ENCODE data around the gene SLC4A3. TPM values are rescaled to one million over a fixed set of nuclear protein-coding genes. Genes with fewer than 3 reads are reported as not detected.
"Not testable (repeated sequence)": the region's sequence is repeated elsewhere in the genome, so short reads cannot be mapped to it uniquely, and the experiment has no call there.

Gene SLC4A3
- total RNA-seq, 1 donor from 2014 or later: 32.1 TPM

DNA sequence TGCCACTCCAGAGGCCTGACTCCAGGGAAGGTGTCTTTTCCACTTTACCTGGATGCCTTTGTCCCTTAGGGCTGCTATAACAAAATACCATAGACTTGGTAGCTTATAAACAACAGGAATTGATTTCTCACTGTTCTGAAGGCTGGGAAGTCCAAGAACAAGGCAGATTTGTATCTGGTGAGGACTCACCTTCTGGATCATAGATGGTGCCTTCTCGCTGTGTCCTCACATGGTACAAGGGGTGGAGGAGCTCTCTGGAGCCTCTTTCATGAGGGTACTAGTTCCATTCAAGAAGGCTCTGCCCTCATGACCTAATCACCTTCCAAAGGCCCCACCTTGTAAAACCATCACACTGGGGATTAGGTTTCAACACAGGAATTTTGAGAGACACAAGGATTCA is 52.1 kb downstream of the SLC4A3 start:
- DNase-seq: no peak

DNA sequence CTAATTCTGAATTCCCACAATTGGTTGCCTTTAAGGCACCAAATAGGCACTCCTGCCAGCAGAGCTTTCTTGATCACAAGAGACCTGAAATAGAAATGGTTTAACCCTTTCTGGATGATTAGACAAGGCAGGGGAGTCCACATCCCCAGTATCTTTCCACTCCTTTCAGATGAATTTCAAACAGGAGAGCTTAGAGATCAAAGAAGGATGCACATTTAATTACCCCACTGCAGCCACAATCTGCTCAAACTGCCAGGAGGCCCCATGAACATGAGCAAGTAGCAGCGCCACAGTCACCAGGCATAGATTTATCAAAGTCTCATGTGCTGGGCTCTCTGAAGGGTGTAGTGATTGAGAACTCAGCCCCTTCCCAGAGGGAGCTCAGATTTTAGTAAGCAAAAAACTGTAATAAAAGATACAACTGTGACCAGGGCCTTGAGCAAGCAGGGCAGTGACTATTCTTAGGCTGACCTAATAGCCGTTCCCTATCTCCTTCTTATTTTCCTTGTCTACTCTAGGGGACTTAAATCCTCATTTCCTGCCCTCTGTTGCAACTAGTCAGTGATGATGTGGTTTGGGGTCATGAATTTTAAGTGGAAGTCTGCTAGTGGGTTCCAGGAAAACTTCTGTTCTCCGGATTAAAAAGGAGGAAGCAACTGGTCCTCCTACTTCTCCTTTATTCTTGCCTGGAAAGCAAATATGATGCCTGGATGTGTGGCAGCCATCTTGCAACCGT is 53.7 kb downstream of the SLC4A3 start:
- no peak for DNase-seq

DNA sequence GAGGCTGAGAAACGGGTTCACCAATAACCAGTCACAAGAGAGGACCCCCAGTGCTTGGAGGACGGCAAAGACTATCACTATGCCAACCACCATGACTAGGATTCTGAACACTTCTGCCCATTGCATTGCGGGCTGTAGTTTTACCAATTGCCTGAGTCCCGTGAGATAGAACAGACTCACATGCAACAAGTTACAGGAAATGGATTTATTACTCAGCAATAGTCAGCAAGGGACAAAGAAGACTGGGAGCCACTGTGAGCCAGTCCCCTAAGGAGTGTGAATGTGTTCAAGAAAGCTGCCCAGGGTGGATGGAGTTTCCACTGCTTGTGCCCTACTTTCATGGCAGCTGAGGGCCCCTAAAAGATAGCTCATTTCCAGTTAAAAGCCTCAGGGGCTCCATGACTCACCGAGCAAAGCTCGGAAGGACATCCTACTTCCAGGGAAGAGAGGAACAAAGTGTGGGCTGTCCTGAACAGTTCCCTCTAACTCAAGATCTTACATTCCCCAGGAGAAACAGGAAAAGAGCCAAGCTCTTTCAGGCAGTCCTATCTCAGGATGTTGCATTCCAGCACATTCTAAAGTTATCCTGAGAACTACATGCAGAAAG is 54.4 kb downstream of the SLC4A3 start:
- DNase-seq: no peak

DNA sequence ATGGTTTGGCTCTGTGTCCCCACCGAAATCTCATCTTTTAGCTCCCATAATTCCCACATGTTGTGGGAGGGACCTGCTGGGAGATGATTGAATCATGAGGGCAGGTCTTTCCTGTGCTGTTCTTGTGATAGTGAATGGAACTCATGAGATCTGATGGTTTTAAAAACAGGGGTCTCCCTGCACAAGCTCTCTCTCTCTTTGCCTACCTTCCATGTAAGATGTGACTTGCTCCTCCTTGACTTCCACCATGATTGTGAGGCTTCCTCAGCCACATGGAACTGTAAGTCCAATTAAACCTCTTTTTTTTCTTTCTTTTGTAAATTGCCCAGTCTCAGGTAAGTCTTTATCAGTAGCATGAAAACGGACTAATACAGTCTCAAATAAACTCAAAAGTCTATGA is 56.0 kb downstream of the SLC4A3 start:
- not testable (repeated sequence) for DNase-seq

DNA sequence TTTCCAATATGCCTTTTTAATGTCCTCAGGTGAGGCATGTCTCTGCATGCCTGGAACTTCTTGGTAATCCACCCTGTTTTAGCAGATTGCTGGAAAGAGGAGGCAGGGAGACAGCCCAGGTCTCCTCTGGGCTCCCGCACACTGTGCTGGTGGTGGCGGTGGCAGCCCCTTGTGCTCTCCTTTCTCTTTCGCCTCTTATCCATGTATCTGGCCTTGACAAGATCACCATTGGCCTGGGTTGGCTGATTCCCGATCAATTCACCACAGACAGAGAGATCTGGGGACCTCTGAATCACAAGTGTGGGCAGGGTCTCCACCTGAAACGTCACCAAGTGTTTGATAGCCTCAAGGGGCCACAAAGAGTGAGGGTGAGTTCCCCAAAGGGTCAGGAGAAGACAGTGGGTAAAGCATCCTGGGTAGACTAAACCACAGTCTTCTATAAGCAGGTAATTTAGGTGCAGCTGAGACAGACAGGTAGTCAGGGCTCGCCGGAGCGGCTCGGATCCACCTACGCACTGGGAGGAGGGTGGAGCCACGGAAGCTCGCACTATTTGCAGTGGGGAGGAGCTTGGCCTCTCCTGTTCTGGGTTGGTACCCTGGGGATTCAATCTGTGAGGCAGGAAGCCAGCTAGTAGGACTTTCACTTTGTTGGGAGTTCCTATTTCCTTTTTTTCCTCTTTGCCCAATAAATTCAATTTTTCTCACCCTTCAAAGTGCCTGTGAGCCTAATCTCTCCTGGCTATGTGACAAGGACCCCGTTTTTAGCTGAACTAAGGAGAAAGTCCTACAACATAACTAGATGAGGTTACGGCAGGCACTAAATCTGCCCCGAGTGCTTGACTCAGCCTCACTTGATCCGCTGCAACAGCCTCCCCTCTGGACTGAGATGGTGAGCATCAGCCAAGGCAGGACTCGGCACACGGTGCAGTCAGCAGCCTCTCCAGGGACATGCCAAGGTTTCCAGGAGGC is 57.6 kb downstream of the SLC4A3 start:
- DNase-seq: no peak

DNA sequence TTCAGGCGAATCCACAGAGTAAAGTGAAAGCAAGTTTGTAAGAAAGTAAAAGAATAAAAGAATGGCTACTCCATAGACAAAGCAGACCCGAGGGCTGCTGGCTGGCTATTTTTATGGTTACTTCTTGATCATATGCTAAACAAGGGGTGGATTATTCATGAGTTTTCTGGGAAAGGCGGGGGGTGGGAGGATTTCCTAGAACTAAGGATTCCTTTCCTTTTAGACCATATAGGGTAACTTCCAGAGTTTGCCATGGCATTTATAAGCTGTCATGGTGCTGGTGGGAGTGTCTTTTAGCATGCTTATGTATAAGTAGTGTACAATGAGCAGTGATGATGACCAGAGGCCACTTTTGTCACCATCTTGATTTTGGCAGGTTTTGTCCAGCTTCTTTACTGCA is 59.8 kb downstream of the SLC4A3 start:
- no peak for DNase-seq

DNA sequence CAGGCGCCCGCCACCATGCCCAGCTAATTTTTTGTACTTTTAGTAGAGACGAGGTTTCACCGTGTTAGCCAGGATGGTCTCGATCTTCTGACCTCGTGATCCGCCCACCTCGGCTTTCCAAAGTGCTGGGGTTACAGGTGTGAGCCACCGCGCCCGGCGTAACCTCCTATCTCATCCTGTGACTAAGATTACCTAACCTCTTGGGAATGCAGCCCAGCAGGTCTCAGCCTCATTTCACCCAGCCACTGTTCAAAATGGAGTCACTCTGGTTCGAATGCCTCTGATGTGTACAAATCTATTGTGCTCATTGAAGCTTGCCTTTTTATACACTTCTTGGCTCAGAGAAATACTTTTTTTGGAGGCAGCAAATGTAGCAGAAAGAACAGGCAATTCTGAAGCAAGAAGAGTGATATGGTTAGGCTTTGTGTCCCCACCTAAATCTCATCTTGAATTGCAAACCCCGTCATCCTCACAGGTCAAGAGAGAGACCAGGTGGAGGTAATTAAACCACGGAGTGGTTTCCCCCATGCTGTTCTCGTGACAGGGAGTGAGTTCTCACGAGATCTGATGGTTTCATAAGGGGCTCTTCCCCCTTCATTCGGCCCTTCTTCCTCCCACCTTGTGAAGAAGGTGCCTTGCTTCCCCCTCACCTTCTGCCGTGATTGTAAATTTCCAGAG is 60.6 kb downstream of the SLC4A3 start:
- no peak for DNase-seq

DNA sequence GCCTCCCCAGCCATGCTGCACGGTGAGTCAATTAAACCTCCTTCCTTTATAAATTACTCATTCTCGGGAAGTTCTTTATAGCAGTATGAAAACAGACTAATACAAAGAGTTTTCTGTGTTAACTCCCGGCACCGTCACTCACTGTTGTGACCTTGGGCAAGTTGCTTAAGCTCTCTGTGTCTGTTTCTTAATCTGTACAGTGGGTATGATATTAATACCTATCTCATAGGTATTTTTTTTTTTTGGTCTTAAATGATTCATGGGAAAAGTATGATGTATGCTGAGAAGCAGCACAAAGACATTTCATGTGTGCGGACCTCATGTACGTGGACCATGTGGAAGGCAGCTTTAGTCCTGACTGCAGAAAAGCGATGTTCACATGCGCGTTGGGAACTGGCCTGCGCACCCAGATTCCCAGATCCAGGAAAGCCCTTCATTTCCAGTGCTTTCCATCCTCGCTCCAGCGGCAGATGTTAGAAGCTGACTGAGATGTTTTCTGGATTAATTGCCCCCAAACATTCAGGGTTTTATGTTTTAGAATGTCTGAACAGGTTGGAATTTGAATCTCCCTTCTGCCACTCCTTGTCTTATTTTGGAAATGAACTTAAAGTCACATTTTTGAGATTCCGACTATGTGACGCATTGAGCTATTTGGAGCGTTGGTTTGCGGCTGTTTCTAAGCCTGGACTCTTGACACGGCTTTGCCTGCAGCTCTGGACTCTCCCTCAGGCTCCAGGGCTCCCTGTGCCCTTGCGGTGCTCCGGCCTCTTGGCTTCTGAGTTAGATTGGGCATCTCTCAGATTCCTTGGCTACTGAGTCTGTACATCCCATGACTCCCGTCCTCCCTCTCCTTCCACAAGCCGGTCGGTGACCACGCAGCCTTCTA is 61.4 kb downstream of the SLC4A3 start:
- no peak for DNase-seq

DNA sequence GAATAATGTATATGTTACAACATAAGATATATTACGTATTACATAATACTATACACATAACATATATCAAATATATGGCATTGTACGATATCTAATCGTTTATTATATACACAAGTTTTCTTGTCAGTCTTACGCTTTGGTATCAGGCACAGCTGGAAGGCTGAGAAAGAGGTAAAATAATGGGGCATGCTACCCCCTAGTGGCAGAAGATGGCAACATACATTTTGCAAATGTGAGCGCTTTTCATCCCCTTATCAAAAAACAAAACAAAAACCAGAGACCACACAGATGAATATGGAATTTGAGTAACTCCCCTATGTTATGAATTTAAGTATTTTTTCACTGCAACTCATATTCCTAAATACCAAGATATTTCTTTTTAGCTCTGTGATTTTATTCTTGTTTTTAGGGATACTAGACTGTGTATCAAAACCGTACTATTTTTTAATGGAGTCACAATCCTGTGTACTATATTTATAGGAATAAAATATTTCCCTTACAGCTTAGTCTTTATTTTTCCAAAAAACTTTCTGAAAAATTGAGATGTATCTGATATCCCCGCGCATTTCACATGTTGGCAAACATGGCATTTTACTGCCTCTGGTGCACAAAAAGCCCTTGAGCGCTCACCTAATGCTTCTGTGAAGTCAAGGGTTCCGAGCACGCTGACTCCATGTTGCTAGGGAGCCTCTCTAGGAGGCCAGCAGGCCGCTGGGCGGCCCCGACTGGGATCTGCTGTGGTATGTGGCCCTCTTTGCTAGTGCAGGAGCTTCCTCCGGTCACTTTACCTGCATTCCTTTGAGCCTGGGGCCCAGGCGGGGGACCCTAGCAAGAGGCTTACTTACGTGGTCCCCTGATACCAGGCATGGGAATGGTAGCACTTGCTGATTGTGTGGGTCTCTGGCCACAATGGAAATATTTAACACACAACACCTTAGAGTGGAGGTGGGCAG is 62.5 kb downstream of the SLC4A3 start:
- no peak for DNase-seq

DNA sequence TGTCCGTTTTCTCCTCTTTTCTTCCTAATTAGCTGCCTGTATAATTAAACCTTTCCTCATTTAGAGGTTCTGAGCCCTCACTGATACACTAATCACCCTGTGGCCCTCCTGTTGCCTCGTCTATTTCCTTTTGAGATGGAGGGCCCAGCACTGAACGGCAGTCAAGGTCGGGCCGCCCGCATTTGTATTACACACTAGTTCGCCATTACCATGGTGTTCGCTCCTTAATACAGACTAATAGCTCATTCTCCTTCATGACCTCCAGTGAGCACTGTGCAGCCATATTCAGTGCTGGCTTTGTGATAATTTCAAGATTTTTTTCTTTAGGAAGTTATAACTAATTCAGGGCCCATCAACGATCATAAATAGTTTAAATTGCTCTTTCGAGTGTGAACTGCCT is 64.1 kb downstream of the SLC4A3 start:
- no peak for DNase-seq

Small RNA genes within 50 kb of the gene (small RNA-seq; reads per million reads assigned to genes)
- not detected for gene RN7SKP213

Other genes starting within 250 kb of the SLC4A3 start
- 17.5 TPM for gene DNPEP, start 239.7 kb upstream of the SLC4A3 start, total RNA-seq
- gene DES, start 209.3 kb upstream of the SLC4A3 start, total RNA-seq: 2.3 TPM
- 14.2 TPM for gene SPEG, start 192.8 kb upstream of the SLC4A3 start, total RNA-seq
- gene GMPPA, start 128.7 kb upstream of the SLC4A3 start, total RNA-seq: 7.5 TPM
- gene ASIC4, start 113.1 kb upstream of the SLC4A3 start, total RNA-seq: 8.3 TPM
- 25.9 TPM for gene CHPF, start 83.8 kb upstream of the SLC4A3 start, total RNA-seq
- 14.0 TPM for gene TMEM198, start 83.6 kb upstream of the SLC4A3 start, total RNA-seq
- gene OBSL1, start 56.1 kb upstream of the SLC4A3 start, total RNA-seq: 39.9 TPM
- not detected for gene INHA, start 55.3 kb upstream of the SLC4A3 start, total RNA-seq
- gene STK11IP, start 29.8 kb upstream of the SLC4A3 start, total RNA-seq: 14.7 TPM

Data from occipital lobe (tissue), 3 donors.